ENCODE data around the gene EGFL8.

DNA sequence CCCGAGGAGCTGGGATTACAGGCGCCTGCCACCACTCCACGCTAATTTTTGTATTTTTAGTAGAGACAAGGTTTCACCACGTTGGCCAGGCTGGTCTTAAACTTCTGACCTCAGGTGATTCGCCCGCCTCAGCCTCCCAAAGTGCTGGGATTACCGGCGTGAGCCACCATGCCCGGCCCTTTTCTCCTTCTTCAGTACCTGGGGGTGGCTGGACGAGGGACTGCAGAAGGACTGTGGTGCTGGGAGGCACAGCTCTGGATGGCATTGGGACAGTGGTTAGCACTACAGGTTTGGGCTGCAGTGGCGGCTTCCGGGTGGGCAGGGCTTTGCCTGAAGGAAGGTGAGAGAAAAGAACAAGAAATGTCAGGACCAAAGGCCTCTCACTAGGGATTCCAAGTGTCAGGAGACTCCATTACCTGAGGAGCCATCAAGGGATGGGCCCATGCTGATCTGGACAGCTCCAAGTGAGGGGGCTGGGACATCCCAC lies 43.8 kb upstream of the EGFL8 start:
- TF ChIP-seq, protein P1, sequence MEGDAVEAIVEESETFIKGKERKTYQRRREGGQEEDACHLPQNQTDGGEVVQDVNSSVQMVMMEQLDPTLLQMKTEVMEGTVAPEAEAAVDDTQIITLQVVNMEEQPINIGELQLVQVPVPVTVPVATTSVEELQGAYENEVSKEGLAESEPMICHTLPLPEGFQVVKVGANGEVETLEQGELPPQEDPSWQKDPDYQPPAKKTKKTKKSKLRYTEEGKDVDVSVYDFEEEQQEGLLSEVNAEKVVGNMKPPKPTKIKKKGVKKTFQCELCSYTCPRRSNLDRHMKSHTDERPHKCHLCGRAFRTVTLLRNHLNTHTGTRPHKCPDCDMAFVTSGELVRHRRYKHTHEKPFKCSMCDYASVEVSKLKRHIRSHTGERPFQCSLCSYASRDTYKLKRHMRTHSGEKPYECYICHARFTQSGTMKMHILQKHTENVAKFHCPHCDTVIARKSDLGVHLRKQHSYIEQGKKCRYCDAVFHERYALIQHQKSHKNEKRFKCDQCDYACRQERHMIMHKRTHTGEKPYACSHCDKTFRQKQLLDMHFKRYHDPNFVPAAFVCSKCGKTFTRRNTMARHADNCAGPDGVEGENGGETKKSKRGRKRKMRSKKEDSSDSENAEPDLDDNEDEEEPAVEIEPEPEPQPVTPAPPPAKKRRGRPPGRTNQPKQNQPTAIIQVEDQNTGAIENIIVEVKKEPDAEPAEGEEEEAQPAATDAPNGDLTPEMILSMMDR (IDR thresholded peaks at IDR 0.05): no peak
- TF ChIP-seq EP300 (IDR thresholded peaks at IDR 0.05; ENCODE audit: low read depth) (no peak), POLR2AphosphoS5 (IDR thresholded peaks at IDR 0.05) (no peak)
